LNCAP (cell line): ENCODE measurements around the gene MAML2.

ENCODE experiments used
- TF ChIP-seq, protein P1 (sequence below): fragments of 450-650 bp; IDR thresholded peaks from 2 replicates; pipeline ENCODE4 v1.5.1; 2017; ENCODE audit warnings: mild to moderate bottlenecking

The MAML2 gene

DNA sequence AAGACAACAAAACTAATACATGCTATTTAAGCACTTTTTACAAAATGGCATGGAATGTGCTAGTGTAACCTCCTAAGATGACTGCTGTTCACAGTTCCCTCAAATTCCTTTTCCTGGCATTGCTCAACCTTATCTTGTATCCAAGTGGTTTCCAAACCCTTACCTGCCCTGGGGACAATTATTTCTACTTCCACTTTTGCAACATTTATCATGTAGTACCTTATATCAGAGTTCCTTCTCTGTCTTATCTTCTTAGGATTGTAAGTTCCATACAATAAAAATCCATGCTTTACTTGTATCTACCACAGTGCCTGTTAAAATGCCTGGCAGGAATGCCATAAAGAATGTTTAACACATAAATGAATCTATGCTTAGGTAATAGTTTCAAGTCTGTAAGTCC, 309.9 kb downstream of the MAML2 start:
- TF ChIP-seq, protein P1, sequence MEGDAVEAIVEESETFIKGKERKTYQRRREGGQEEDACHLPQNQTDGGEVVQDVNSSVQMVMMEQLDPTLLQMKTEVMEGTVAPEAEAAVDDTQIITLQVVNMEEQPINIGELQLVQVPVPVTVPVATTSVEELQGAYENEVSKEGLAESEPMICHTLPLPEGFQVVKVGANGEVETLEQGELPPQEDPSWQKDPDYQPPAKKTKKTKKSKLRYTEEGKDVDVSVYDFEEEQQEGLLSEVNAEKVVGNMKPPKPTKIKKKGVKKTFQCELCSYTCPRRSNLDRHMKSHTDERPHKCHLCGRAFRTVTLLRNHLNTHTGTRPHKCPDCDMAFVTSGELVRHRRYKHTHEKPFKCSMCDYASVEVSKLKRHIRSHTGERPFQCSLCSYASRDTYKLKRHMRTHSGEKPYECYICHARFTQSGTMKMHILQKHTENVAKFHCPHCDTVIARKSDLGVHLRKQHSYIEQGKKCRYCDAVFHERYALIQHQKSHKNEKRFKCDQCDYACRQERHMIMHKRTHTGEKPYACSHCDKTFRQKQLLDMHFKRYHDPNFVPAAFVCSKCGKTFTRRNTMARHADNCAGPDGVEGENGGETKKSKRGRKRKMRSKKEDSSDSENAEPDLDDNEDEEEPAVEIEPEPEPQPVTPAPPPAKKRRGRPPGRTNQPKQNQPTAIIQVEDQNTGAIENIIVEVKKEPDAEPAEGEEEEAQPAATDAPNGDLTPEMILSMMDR, result no peak

DNA sequence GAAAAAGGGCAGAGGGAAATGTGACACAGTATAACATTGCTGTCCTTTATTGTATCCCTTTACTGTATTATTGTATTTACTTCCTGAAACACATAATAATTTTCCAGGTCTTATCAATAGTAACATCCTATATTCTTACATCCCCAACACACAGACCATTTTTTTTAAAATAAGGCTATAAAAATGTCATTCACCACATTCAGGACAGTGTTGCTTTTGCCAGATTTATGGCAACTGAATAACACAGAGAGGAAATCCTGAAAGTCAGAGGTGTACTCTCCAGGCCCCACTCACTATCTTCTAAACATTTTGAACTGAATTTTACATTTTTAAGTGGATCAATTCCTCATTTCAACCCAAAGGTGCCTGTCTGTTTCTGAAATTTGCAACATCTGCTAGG, 314.2 kb downstream of the MAML2 start:
- TF ChIP-seq, protein P1, result no peak

DNA sequence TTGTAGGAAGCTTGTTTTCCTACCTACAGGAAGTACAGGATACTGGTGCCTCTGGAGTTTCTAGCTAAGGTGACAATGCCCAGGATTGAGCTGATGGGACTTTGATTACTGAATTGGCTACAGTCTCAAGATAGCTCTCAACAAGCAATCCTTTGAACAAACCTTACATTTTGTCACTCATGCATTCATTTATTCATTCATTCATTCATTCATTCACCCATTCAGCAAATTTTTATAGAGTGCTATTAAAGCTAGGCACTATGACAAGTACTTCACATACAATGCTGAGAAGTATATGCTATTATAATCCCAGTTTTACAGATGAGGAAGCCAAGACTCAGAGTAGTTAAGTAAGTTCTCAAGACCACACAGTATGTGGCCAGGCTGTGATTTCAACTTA, 316.0 kb downstream of the MAML2 start:
- TF ChIP-seq, protein P1, result no peak

DNA sequence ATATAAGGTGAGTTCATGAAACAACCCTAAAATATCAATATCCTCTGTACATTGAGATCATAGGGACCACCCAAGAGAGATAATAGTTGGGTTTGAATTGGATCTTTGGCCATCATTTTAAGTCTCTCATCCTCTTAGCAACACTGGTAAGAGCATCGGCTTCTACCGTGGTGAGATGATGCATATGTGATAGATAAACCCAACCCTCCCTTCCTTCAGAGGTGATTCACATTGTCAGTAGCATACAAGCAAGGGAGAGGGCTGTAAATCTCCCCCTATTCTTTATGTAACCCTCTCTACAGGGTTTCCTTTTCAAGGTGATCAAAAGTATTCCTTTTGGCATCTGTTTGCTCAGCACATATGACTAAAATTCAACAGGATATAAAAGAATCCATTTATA, 316.7 kb downstream of the MAML2 start:
- TF ChIP-seq, protein P1, result no peak

DNA sequence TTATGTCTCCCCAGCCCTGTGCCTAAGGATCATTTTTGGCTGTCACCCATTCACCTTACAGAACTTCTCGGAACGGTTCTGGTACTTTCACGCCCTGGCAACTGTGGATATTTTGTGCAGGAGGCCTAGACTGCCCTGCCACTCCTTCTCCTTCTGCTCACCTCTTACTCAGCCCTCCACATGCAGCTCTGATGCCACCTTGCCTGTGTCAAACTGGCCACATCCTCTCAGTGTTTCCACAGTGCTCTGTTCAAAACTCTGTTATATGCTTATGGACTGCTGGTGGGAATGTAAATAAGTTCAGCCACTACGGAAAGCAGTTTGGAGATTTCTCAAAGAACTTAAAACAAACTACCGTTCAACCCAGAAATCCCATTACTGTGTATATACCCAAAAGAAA, 318.3 kb downstream of the MAML2 start:
- TF ChIP-seq, protein P1, result no peak

DNA sequence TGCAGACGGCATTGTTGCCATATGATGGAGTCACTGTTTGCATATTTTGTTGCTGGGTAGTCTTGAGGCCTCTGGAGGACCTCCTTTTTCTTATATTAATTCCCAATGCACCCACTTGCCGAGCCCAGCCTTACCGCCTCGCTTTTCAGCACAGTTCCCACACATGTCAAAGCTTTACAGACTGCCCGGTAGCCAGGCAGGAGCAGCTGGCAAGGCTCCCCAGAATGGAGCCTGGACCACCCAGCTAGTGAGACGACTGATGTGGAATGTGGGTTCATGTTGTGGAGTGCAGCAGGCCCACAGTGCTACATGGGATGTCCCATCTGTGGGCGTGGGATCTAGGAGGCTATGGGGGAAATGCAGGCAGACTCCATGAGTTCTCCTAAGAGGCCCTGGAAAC, 319.7 kb downstream of the MAML2 start:
- TF ChIP-seq, protein P1, result no peak

DNA sequence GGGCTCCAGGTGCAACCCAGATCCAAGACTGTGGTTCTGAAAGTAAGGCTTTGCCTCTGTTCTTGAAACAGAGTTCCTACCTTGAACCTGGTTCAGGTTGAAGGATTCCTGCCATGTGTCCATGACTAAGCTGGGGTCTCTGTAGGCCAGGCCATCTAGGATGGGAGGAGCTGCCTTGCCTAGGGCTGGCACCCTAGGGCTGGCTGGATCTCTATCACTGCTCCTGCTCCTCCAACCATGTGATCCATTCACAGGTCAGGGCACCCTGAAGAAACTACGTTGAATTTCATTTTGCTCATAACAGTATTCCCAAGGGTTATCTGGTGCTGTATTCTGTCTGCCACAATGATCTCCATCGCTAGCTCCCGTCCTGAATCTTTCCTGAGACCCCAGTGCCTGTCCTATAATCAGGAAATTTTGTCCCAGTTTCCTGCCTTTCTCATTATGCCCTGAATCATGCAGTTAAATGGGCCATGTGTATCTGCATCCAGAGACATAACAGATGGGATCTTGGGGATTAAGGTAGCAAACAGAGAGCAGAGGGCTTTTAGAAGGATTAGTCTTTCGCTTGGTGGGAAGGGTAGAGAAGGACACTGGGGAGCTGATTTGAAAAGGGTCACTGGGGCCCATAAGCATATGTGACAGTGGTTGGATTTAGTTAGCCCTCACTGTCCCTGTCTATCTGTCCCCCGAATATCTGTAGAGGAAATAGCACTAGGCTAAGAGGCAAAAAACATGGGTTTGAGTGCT, 320.9 kb downstream of the MAML2 start:
- TF ChIP-seq, protein P1, result no peak
